ENCODE measurements around the gene PTPN9. TPM values are rescaled to one million over a fixed set of nuclear protein-coding genes. Genes with fewer than 3 reads are reported as not detected.

Gene PTPN9
- total RNA-seq = 29.2 TPM

GRCh38 chr15:75578948-75579920 lies at the start of gene PTPN9:
Gene PTPN9 (minus strand): TSS chr15:75579315. CDS start chr15:75578776, 539 bp downstream.

GRCh38 chr15:75625542-75626347 lies 46.6 kb upstream of the PTPN9 start, which contains the start of gene SNUPN:
Gene SNUPN (minus strand): TSS chr15:75625725. CDS start chr15:75621051, 4,674 bp downstream.

GRCh38 chr15:75451674-75452363 lies 127.3 kb downstream of the PTPN9 start, which contains the start of gene SIN3A:
Gene SIN3A (minus strand): TSS chr15:75451690. CDS start chr15:75430375, 21,315 bp downstream.

Other genes starting within 250 kb of the PTPN9 start
- gene COMMD4, start 243.3 kb downstream of the PTPN9 start, total RNA-seq = 36.5 TPM
- gene NEIL1, start 232.3 kb downstream of the PTPN9 start, total RNA-seq = 40.2 TPM
- gene MAN2C1, start 210.7 kb downstream of the PTPN9 start, total RNA-seq = 272 TPM
- 98.5 TPM for gene SIN3A, start 127.6 kb downstream of the PTPN9 start, total RNA-seq
- gene SNUPN, start 46.4 kb upstream of the PTPN9 start, total RNA-seq = 26.4 TPM
- 76.1 TPM for gene IMP3, start 60.9 kb upstream of the PTPN9 start, total RNA-seq
- 12.7 TPM for gene SNX33, start 68.6 kb upstream of the PTPN9 start, total RNA-seq
- gene CSPG4, start 133.5 kb upstream of the PTPN9 start, total RNA-seq = 25.8 TPM

Measured in camera-type eye (tissue), 1 donor.